Kidney tubule cell (primary cell): ENCODE results near the gene PIF1.
"Not testable (repeated sequence)": the region's sequence is repeated elsewhere in the genome, so short reads cannot be mapped to it uniquely, and the experiment has no call there.

Experiments used
- DNase-seq: peaks from one replicate; pipeline ENCODE4 v3.0.0-alpha.2; 2018; ENCODE audit warnings: low spot score

PIF1 gene

DNA sequence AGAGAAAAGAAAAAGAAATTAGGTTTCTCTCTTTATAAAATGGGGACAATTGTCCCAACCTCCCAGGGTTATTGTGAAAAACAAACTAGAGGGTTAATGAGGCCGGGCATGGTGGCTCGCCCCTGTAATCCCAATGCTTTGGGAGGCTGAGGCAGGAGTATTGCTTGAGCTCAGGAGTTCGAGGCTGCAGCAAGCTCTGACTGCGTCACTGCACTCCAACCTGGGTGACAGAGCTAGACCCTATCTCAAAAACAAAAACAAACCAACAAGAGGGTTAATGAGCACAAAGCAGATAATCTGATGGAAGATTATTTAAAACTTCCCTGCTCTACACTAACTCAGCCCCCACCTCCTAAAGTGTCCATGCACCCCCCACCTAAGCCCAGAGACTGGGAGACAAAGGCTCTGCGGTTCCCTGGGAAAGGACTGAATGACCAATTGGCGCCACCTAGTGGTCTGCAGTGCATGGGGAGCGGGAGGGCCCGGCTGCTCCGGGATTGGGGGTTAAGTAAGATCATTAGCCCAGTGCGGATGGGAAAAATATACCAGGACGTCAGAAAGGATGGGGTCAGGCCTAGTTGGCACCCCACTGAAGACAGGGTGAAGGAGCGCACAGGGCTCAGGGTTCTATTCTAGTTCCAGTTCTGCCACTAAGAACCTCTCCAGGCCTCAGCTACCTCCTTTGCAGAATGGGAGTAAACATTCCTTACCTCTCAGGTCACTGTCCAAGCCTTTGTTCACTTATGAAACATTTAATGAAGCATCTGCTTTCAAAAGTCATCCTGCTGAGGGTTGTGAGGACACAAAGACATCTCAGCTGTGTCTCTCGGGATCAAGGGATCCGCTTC is 15.6 kb downstream of the PIF1 start:
- DNase-seq = peak; percentile 66

GRCh38 chr15:64808785-64809453 is 16.5 kb downstream of the PIF1 start:
- DNase-seq = no peak

DNA sequence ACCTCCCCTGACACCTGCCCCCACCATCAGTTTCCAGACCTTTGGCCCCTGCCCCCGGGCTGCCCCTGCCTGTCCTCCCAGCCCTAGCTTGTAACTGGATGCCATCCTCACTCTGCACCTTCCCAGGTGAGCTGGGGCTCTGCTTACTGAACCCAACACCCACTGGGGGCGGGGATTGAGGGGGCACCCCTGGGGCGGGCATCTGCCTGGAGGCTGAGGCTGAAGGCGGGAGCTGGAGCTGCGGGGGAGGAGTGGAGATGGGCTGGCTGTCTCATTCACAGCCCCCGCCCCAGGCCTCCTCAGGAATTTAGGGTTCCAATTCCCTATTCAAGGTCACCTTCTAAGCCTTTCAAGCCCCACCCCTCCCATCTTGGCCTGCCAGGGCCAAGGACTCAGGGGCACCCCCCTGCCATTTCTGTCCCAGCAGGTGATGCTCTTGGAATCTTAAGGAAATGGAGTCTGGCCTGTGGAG is 17.7 kb downstream of the PIF1 start:
- no peak for DNase-seq

DNA sequence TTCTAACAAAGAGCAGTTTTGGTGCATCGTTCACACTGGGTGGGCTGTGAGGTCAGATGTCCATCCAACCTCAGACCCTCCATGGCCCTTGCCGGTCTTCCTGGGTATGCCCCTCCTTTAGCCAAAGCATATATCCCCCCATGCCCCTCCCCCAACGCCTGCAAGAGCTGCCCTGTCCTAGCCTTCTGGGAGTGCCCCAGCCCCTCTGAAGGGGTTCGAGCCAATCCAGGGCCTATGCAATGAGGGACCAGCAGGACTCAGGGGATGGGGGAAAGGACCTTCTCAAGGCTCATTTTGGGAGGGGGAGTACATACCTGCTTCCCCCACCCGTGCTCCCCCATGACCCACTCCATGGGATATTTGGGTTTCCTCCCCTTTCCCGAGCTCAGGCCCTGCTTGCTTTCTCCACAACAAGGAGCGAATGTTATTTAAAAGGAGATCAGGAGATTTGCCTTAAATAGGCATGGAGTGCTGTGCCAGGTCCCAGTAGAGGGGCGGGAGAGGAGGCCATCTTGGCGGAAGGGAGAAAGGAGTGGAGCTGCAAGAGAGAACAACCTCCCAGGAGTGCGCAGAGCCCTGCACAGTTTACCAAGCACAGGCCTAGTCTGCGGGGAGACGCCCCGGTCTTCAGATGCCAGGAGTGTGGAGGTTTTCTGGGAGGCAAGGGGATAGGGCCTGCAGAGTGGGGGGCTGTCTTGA is 18.2 kb downstream of the PIF1 start:
- no peak for DNase-seq

- no peak for DNase-seq
These were observed 18.9 kb downstream of the PIF1 start for GRCh38 chr15:64806509-64806908.

- DNase-seq = no peak
These were observed 20.8 kb downstream of the PIF1 start for GRCh38 chr15:64804619-64805018.

DNA sequence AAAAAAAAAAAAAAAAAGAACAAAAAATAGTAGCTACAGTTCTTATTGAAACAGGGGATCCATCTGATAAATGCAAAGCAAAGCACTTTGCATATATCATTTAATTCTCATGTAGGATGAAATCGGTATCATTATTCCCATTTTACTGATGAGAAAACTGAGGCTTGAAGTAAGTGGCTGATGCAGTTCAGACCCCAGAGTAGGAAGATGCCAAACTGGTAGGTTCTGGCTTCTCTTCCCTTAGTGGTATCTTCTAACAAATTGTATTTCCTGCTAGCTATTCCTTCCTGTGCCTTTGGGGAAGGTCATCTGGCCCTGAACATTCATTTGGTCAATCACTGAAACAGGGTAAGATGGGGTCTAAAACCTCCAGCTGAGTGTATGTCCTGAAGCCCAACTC is 21.9 kb downstream of the PIF1 start:
- no peak for DNase-seq

- DNase-seq = no peak
These were observed 25.0 kb downstream of the PIF1 start for GRCh38 chr15:64800476-64800875.

GRCh38 chr15:64798905-64799304 is 26.5 kb downstream of the PIF1 start:
- not testable (repeated sequence) for DNase-seq

GRCh38 chr15:64795921-64796320 is 29.5 kb downstream of the PIF1 start:
- DNase-seq = not testable (repeated sequence)

DNA sequence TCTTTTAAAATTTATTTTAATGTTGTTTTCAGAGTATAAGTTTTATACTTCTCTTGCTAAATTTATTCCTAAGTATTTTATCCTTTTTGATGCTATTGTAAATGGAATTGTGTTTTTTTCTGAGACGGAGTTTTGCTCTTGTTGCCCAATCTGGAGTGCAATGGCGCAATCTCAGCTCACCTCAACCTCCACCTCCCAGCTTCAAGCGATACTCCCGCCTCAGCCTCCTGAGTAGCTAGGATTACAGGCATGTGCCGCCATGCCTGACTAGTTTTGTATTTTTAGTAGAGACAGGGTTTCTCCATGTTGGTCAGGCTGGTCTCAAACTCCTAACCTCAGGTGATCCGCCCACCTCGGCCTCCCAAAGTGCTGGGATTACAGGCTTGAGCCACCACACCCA is 30.1 kb downstream of the PIF1 start:
- not testable (repeated sequence) for DNase-seq

DNA sequence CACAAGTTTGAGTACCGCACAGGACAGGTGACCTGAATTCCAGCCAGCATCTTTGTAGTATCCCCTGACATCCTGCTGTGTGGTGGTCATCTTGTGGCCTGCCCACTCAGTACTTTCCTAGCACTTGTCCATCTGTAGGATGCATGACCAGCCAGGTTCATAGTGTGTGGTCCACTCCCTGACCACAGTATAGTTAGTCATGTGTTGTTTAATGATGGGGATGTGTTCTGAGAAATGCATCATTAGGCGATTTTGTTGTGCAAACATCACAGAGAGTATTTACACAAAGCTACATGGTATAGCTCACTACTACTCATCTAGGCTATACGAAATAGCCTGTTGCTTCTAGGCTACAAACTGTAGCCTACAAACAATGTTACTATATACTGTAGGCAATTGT is 33.2 kb downstream of the PIF1 start:
- DNase-seq = no peak

DNA sequence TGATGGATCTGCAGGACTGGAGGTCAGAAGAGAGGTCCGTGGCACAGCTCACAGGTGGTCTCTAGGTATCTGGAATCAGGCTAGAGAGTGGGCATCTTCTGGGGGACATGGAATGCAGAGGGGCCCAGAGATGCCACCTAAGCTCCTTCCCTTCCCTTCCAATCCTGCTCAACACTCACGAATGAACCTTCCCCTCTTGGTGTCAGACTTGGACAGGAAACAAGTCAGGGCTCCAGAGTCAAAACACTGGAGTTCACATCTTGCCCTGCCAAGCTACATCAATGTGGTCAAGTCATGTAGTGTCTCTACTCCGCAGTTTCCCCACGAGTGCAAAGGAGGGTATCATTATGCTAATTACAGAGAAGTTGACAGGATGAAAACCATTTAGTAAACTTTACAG is 34.0 kb downstream of the PIF1 start:
- no peak for DNase-seq

- DNase-seq = no peak
These were observed 41.7 kb downstream of the PIF1 start for GRCh38 chr15:64783796-64784195.

DNA sequence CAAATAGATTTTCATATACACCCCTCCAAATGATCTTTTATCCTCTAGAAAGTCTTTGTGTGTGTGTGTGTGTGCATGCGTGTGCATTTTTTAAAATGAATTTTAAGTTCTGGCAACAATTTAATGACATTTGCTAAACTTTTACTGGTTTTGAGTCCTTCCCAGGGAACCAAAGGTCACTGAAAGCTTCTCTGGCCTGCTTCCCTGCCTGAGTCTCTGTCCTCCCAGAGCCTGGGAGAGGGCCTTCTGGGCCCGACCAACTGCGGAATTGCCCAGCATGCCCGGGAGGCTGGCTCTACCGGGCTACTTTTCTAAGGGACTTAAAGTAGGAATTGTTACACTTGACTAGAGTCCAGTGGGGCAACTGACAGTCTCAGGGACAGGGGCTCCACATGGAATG is 42.7 kb downstream of the PIF1 start:
- no peak for DNase-seq

- no peak for DNase-seq
These were observed 44.1 kb downstream of the PIF1 start for GRCh38 chr15:64781299-64781698.

DNA sequence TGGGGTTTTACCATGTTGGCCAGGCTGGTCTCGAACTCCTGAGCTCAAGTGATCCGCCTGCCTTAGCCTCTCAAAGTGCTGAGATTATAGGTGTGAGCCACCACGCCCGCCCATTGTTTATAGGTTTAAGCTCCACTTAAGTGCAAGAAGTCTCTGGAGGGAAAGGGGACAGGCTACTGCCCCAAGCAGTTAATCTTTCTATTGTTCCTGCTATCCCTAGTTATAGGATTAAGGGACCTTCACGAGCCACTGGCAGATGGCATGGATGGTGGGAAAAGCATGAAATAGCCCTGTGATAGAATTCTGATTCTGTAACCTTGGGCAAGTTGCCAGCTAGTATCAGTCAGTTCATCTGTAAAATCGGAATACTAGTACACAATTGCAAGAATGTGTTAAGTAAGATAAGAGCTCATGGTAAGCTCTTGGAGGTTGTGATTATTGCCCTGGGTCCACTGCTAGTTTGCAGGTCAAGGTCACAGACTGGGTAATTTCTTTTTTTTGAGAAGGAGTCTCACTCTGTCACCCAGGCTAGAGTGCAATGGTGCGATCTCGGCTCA is 44.8 kb downstream of the PIF1 start:
- no peak for DNase-seq

GRCh38 chr15:64779630-64780029 is 45.8 kb downstream of the PIF1 start:
- DNase-seq = no peak

- no peak for DNase-seq
These were observed 46.4 kb downstream of the PIF1 start for GRCh38 chr15:64779024-64779423.

- no peak for DNase-seq
These were observed 49.1 kb downstream of the PIF1 start for GRCh38 chr15:64776402-64776786.

DNA sequence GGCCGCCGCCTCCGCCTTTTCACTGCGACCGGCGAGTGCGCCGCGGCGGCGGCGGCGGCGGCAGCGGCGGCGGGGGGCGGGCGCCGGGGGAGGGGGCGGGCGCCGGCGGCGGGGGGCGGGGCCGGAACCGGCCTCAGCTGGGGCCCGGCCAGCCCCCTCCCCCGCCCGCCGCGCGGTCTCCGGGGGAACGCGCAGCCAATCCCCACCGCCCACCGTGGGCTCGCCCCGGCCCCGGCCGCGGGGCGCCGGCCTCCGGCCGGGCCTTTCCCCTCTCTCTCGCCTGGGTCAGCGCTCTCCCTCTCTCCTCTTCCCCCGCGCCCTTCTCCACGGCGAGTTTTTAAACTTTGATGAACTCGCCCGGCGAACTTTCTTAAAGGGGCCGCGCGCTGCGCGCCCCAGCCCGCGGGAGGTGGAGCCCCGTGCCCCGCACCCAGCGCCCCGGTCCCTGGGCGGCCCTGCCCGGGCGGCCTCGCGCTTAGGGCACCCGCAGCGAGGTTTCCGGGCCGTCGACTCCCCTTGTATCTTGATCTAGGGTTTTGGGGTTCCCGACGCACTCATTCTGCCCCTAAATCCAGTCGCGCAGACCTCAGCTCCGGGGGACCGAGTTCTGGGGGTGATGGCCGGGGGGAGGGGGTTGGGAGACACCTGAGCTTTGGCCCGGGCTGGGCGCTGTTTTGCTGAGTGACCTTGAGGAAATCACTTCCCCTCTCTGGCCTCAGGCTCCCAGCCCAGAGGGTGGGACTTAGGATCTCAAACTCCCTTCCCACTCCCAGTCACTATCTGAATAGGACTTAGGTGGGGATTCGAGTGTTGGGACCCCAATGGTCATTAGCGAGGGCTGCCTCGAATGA is 49.7 kb downstream of the PIF1 start, which contains the start of gene RBPMS2:
RBPMS2 (minus strand) TSS at position 39 of the 851 bp plus-strand sequence. CDS start 270 bp downstream, outside the sequence.
- DNase-seq = no peak
